Heart left ventricle (tissue), 16 donors: ENCODE data around the gene TADA3. TPM values are rescaled to one million over a fixed set of nuclear protein-coding genes. Genes with fewer than 3 reads are reported as not detected.

Experiments used
- ATAC-seq, 4 donors: fragments of 200-7000 bp; cut with Tn5 transposase; one replicate each; pipeline ENCODE4 v1.9.1; 2020 to 2022; ENCODE audit warnings: moderate library complexity in 4 of 4, mild to moderate bottlenecking in 3 of 4, moderate number of reproducible peaks in 1 of 4
- DNase-seq, 5 donors: peaks; one replicate each; pipeline ENCODE4 v3.0.0-alpha.2; 2020
- H3K27ac ChIP-seq, 12 donors: fragments of 200-600 bp; sonication (generic) in 4 of 12; one replicate each; pipeline versions ENCODE4 v1.5.0 to v1.8.0; 2016 to 2022; ENCODE audit warnings: mild to moderate bottlenecking in 2 of 12
- H3K27me3 ChIP-seq, 9 donors: fragments of 200-600 bp; sonication (generic) in 2 of 9; one replicate each; pipeline versions ENCODE4 v1.5.1 to v1.8.0; 2016 to 2022; ENCODE audit warnings: mild to moderate bottlenecking in 3 of 9
- H3K36me3 ChIP-seq, 9 donors: fragments of 200-600 bp; sonication (generic) in 2 of 9; one replicate each; pipeline versions ENCODE4 v1.5.0 to v1.8.0; 2018 to 2022; ENCODE audit warnings: mild to moderate bottlenecking in 2 of 9
- H3K4me1 ChIP-seq, 12 donors: fragments of 200-600 bp; sonication (generic) in 4 of 12; one replicate each; pipeline versions ENCODE4 v1.5.0 to v1.8.0; 2016 to 2022; ENCODE audit warnings: mild to moderate bottlenecking in 3 of 12
- H3K4me3 ChIP-seq, 12 donors: fragments of 200-600 bp; sonication (generic) in 4 of 12; one replicate each; pipeline versions ENCODE4 v1.5.0 to v1.8.0; 2017 to 2022; ENCODE audit warnings: mild to moderate bottlenecking in 9 of 12, moderate library complexity in 4 of 12
- H3K9me3 ChIP-seq, 12 donors: fragments of 200-600 bp; sonication (generic) in 4 of 12; one replicate each; pipeline versions ENCODE4 v1.5.0 to v1.8.0; 2016 to 2022; ENCODE audit warnings: mild to moderate bottlenecking in 1 of 12
- CTCF ChIP-seq, 12 donors: fragments of 200-600 bp; sonication (generic) in 4 of 12; IDR thresholded peaks; one replicate each; pipeline versions ENCODE4 v1.5.0 to v1.8.0; 2018 to 2022; ENCODE audit warnings: antibody characterized with exemption in 12 of 12, mild to moderate bottlenecking in 5 of 12
- POLR2A ChIP-seq, 2 donors: fragments of 450-650 bp; IDR thresholded peaks; one replicate each; pipeline ENCODE4 v1.6.1; 2017; ENCODE audit warnings: antibody characterized with exemption in 2 of 2, mild to moderate bottlenecking in 2 of 2, moderate library complexity in 2 of 2
- WGBS, 4 donors: extraction: QIAGEN DNeasy Blood & Tissue Kit in 2 of 4; methylation state at CpG; one replicate each; pipeline versions ENCODE4 v1.1.5 to v1.1.7; 2013 to 2018; 5-methylcytosine and 5-hydroxymethylcytosine counted together
- intact Hi-C, 10 donors: fragments of 100-400 bp; cut with DNase I; formaldehyde crosslinking; loops; one replicate each; pipeline versions ENCODE4 v1.11.1 to v1.14.2; 2022
- polyA plus RNA-seq, 2 donors: library from polyadenylated mRNA; stranded (reverse); fragments of 200-250 nt; gene quantifications; one replicate each; pipeline ENCODE4 v1.2.3, GENCODE V29; 2013
- total RNA-seq, 9 donors: library from RNA; depleted of rRNA in 2 of 9; stranded (reverse); fragments of >200 nt in 2 of 9; fragmentation: NEBNext Ultra II Directional in 3 of 9; extraction: Animal tissue kit (Norgen Biotek cat#: 25700) in 3 of 9; gene quantifications; one replicate each; pipeline versions ENCODE4 v1.1.0 to v1.2.4, GENCODE V29; 2016 to 2023
- donor health status: ischemic (EF 13 %, LVEDD 7.1; RV severe dilation, severe dysfunction).
- donor health status: healthy with polysubstance abuse.
- donor health status: DM: no; HTN: yes; CAD: no.
- donor health status: DM: no; HTN: no; CAD: no.
- donor health status: ischemic (EF 25% LVEDD 6.9; RV normal size, moderate dysfunction).
- donor health status: ischemic (EF 25% LVEDD 5.7; RV mildly dilated, moderate dysfunction).
- donor health status: healthy.
- donor health status: DM: yes; HTN: yes; CAD: no.
- donor health status: ischemic (EF 35%, LVEDD 5.7; RV mildly dilated, moderate dysfunction).
- donor health status: nonischemic (EF 11% LVEDD 7.7; RV severe dilation, severe dysfunction).
- donor health status: DM: yes; HTN: yes; CAD: no.
- donor health status: PGD.
- donor health status: ischemic (EF 29% LVEDD 5.4; RV normal size, mild dysfunction).
- donor health status: nonischemic (EF 23%, LVEDD 6.1; RV moderate dilation, normal function).

TADA3 gene
- total and polyA plus RNA-seq, 11 donors = 32.8 to 61.5 (median 45.9) TPM

DNA sequence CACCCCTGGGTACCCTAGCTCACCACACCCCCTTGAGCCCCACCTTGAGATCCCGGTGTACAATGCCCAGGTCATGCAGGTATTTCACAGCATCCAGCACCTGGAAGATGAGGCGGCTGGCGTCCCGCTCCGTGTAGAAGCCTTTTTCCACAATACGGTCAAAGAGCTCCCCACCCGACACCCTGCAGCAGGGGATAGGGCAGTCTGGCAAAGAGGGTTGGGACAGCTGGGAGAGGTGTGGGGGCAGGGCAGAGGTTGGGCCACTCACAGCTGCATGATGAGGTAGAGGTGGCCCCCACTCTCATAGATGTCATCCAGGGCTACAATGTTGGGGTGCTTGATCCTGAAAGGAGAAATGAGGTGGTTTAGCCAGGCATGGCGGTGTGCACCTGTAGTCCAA is 29.4 kb downstream of the TADA3 start:
- intact Hi-C loops = no loop called here
- H3K27ac ChIP-seq = no peak overlapping the region
- H3K4me1 ChIP-seq = peaks cover 0 to 15% (median 13%) of the 10 kb centered on the region in 12 donors
- DNase-seq (no peak), ATAC-seq (no peak)
- no peak overlapping the region for H3K4me3 ChIP-seq
- TF ChIP-seq CTCF (IDR thresholded peaks at IDR 0.05) (no peak), POLR2A (IDR thresholded peaks at IDR 0.05) (no peak)
- 92 to 96% (median 94%) methylated on average over 8 of the region's 8 CpGs for WGBS, 4 donors
- peaks cover 0 to 80% (median 53%) of the 10 kb centered on the region in 9 donors for H3K36me3 ChIP-seq
- no peaks in the 10 kb centered on the region for H3K9me3 ChIP-seq
- H3K27me3 ChIP-seq = no peaks in the 10 kb centered on the region

- Histone ChIP-seq H3K27ac (no peak overlapping the region), H3K4me3 (no peak overlapping the region), H3K4me1 (peaks cover 0 to 5% (median 3%) of the 10 kb centered on the region in 12 donors), H3K27me3 (no peaks in the 10 kb centered on the region), H3K9me3 (no peaks in the 10 kb centered on the region), H3K36me3 (peaks cover 0 to 90% (median 62%) of the 10 kb centered on the region in 9 donors)
- 93 to 98% (median 96%) methylated on average over 5 of the region's 5 CpGs for WGBS, 4 donors
- TF ChIP-seq POLR2A (IDR thresholded peaks at IDR 0.05) (no peak), CTCF (IDR thresholded peaks at IDR 0.05) (no peak)
- intact Hi-C loops = no loop called here
- no peak for ATAC-seq
- no peak for DNase-seq
Observed at GRCh38 chr3:9761919-9762318, 30.4 kb downstream of the TADA3 start.

DNA sequence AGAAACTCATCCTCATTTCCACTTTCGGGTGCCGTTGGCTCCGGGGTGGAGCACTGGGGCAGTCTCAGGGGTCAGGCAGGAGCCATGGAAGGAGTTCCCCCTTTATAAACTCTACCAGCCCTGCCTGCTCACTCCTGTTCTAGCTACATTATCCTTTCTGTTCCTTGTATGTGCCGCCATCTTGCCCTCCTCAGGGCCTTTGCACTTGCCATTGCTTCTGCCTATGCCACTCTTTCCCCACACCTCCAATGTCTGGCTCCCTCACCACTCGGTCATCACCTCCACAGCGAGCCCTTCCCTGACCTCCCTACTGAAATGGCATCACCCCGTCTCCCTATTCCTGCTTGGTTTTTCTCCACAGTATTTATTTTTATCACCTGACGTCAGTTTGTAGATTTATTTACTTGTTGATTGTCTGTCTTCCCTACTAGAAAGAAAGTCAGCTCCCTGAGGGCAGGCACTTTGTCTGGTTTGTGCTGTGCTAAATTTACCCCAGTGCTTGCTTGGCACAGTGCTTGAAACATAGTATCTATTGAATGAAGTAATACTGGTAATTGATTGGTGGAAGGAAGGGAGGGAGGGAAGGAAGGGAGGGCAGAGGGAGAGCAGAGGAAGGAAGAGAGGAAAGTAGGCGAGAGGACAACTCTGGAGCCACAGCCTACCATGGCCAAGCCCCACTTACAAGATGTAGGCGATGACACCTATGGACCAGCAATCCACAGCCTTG is 31.3 kb downstream of the TADA3 start:
- Histone ChIP-seq H3K4me1 (no peaks in the 10 kb centered on the region), H3K9me3 (no peaks in the 10 kb centered on the region), H3K4me3 (no peak overlapping the region), H3K27ac (no peak overlapping the region), H3K27me3 (no peaks in the 10 kb centered on the region), H3K36me3 (peaks cover 0 to 95% (median 69%) of the 10 kb centered on the region in 9 donors)
- intact Hi-C loops = no loop called here
- 95 to 97% (median 95%) methylated on average over 10 of the region's 10 CpGs for WGBS, 4 donors
- TF ChIP-seq POLR2A (IDR thresholded peaks at IDR 0.05) = no peak
- TF ChIP-seq CTCF (IDR thresholded peaks at IDR 0.05) = no peak
- DNase-seq (no peak), ATAC-seq (no peak)

DNA sequence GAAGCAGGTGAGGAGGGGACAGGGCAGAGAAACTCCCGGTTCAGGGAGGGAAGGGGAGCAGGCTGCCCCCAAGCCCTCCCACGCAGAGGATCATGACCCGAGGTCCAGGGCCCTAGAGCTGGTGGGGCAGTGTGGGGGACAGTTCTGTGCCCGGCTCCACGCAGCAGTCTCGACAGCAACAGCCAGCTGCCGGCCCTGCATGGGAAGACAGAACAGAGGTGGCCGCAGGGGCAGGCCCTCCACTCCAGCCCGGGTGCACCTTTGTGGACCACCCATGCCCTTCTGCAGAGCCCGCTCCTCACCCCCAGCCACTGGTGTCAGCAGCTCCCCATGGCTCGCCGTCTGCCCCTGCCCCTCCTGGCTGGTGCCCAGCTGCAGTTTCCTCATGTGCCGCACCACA is 34.8 kb downstream of the TADA3 start:
- no peak for DNase-seq
- H3K4me3 ChIP-seq = no peak overlapping the region
- ATAC-seq = no peak
- no peaks in the 10 kb centered on the region for H3K27me3 ChIP-seq
- peaks cover 0 to 17% (median 9%) of the 10 kb centered on the region in 12 donors for H3K4me1 ChIP-seq
- no peak overlapping the region for H3K27ac ChIP-seq
- intact Hi-C loops = no loop called here
- H3K36me3 ChIP-seq = peaks cover 0 to 92% (median 75%) of the 10 kb centered on the region in 9 donors
- TF ChIP-seq CTCF (IDR thresholded peaks at IDR 0.05) = no peak
- no peak for TF ChIP-seq POLR2A (IDR thresholded peaks at IDR 0.05)
- 88 to 94% (median 93%) methylated on average over 4 to 13 of the region's 13 CpGs for WGBS, 4 donors
- no peaks in the 10 kb centered on the region for H3K9me3 ChIP-seq
